ENCODE results near the gene ARPC1A. TPM values are rescaled to one million over a fixed set of nuclear protein-coding genes. Genes with fewer than 3 reads are reported as not detected.

Gene ARPC1A
- total and polyA plus RNA-seq, 2 of the 8 experiments (the other 6 are each of a cell fraction or from before 2014, with no cell fraction given): 123 to 155 TPM

DNA sequence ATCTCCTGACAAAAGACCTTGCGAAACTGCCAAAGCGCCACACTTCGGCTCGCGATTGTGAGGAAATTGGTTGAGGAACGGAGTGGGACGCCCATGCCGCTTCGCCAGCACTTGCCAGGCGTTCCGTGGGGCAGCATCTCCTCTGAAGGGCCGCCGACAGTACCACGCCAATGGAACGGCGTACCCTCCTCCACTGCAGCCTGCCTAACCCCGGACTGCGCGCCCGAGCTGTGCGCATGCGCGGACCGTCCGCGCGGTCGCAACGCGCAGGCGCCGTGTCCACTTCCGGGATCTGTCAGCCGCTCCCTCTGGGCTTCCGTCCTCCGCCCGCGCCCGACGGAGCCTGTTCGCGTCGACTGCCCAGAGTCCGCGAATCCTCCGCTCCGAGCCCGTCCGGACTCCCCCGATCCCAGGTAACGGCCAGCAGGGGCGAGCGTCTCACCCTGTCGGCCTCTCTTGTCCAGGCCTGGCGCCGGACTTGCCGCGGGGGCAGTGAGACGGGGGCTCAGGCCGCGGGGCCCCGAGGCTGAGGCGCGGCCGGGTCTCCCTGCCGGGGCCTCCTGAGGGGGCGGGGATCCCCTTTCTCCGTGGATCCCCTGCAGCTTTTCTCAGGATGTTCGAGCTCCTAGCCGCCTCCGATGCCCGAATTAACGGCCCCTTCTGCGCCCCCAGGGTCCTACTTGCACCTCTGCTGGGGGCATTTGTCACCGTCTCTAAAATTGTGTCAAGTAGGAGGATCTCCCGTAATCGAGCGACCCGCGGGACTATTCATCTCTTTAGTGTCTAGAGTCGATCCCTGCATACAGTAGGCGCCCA lies at the start of gene ARPC1A (continued):
- TF ChIP-seq, protein P1, sequence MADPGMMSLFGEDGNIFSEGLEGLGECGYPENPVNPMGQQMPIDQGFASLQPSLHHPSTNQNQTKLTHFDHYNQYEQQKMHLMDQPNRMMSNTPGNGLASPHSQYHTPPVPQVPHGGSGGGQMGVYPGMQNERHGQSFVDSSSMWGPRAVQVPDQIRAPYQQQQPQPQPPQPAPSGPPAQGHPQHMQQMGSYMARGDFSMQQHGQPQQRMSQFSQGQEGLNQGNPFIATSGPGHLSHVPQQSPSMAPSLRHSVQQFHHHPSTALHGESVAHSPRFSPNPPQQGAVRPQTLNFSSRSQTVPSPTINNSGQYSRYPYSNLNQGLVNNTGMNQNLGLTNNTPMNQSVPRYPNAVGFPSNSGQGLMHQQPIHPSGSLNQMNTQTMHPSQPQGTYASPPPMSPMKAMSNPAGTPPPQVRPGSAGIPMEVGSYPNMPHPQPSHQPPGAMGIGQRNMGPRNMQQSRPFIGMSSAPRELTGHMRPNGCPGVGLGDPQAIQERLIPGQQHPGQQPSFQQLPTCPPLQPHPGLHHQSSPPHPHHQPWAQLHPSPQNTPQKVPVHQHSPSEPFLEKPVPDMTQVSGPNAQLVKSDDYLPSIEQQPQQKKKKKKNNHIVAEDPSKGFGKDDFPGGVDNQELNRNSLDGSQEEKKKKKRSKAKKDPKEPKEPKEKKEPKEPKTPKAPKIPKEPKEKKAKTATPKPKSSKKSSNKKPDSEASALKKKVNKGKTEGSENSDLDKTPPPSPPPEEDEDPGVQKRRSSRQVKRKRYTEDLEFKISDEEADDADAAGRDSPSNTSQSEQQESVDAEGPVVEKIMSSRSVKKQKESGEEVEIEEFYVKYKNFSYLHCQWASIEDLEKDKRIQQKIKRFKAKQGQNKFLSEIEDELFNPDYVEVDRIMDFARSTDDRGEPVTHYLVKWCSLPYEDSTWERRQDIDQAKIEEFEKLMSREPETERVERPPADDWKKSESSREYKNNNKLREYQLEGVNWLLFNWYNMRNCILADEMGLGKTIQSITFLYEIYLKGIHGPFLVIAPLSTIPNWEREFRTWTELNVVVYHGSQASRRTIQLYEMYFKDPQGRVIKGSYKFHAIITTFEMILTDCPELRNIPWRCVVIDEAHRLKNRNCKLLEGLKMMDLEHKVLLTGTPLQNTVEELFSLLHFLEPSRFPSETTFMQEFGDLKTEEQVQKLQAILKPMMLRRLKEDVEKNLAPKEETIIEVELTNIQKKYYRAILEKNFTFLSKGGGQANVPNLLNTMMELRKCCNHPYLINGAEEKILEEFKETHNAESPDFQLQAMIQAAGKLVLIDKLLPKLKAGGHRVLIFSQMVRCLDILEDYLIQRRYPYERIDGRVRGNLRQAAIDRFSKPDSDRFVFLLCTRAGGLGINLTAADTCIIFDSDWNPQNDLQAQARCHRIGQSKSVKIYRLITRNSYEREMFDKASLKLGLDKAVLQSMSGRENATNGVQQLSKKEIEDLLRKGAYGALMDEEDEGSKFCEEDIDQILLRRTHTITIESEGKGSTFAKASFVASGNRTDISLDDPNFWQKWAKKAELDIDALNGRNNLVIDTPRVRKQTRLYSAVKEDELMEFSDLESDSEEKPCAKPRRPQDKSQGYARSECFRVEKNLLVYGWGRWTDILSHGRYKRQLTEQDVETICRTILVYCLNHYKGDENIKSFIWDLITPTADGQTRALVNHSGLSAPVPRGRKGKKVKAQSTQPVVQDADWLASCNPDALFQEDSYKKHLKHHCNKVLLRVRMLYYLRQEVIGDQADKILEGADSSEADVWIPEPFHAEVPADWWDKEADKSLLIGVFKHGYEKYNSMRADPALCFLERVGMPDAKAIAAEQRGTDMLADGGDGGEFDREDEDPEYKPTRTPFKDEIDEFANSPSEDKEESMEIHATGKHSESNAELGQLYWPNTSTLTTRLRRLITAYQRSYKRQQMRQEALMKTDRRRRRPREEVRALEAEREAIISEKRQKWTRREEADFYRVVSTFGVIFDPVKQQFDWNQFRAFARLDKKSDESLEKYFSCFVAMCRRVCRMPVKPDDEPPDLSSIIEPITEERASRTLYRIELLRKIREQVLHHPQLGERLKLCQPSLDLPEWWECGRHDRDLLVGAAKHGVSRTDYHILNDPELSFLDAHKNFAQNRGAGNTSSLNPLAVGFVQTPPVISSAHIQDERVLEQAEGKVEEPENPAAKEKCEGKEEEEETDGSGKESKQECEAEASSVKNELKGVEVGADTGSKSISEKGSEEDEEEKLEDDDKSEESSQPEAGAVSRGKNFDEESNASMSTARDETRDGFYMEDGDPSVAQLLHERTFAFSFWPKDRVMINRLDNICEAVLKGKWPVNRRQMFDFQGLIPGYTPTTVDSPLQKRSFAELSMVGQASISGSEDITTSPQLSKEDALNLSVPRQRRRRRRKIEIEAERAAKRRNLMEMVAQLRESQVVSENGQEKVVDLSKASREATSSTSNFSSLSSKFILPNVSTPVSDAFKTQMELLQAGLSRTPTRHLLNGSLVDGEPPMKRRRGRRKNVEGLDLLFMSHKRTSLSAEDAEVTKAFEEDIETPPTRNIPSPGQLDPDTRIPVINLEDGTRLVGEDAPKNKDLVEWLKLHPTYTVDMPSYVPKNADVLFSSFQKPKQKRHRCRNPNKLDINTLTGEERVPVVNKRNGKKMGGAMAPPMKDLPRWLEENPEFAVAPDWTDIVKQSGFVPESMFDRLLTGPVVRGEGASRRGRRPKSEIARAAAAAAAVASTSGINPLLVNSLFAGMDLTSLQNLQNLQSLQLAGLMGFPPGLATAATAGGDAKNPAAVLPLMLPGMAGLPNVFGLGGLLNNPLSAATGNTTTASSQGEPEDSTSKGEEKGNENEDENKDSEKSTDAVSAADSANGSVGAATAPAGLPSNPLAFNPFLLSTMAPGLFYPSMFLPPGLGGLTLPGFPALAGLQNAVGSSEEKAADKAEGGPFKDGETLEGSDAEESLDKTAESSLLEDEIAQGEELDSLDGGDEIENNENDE (IDR thresholded peaks at IDR 0.05; ENCODE audit: insufficient replicate concordance, low read length): no peak
- TF ChIP-seq, protein P2, sequence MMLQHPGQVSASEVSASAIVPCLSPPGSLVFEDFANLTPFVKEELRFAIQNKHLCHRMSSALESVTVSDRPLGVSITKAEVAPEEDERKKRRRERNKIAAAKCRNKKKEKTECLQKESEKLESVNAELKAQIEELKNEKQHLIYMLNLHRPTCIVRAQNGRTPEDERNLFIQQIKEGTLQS (IDR thresholded peaks at IDR 0.05; ENCODE audit: insufficient read depth, low read depth, low read length): no peak
- peak; percentile 74 for TF ChIP-seq TBP (IDR thresholded peaks at IDR 0.05; ENCODE audit: low read depth, low read length)
- no peak for TF ChIP-seq BACH1 (IDR thresholded peaks at IDR 0.05; ENCODE audit: low read length)
- peak; percentile 89 for TF ChIP-seq CREB1 (IDR thresholded peaks at IDR 0.05)
- TF ChIP-seq, protein P3, sequence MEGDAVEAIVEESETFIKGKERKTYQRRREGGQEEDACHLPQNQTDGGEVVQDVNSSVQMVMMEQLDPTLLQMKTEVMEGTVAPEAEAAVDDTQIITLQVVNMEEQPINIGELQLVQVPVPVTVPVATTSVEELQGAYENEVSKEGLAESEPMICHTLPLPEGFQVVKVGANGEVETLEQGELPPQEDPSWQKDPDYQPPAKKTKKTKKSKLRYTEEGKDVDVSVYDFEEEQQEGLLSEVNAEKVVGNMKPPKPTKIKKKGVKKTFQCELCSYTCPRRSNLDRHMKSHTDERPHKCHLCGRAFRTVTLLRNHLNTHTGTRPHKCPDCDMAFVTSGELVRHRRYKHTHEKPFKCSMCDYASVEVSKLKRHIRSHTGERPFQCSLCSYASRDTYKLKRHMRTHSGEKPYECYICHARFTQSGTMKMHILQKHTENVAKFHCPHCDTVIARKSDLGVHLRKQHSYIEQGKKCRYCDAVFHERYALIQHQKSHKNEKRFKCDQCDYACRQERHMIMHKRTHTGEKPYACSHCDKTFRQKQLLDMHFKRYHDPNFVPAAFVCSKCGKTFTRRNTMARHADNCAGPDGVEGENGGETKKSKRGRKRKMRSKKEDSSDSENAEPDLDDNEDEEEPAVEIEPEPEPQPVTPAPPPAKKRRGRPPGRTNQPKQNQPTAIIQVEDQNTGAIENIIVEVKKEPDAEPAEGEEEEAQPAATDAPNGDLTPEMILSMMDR (IDR thresholded peaks at IDR 0.05; ENCODE audit: control extremely low read depth in 1 of 3, insufficient read depth in 1 of 3, low read depth in 1 of 3, low read length in 3 of 3): peak; percentile 0 to 25 (median 23); a peak in 2 of 4 replicates
- no peak for TF ChIP-seq SP1 (IDR thresholded peaks at IDR 0.05; ENCODE audit: low read depth, low read length)
